Stimulated activated naive B cell treated with anti-CD40 and anti-IgM and Interleukin-4, amounts not matched to agents 10 μg/mL and 1 μg/mL and 100 μg/mL, for 72 hours (primary cell): ENCODE measurements around the gene C14orf39.
"Not testable (repeated sequence)": the region's sequence is repeated elsewhere in the genome, so short reads cannot be mapped to it uniquely, and the experiment has no call there.

Experiments used
- ATAC-seq, 2 donors: fragments of 150-1000 bp; cut with Tn5 transposase; replicated peaks; 2 replicates each; pipeline ENCODE4 v1.10.0; 2021; ENCODE audit warnings: moderate library complexity in 1 of 2
- DNase-seq: peaks from one replicate; pipeline ENCODE4 v3.0.0; 2021
- H3K27ac Mint-ChIP-seq: one replicate; pipeline ENCODE4 v1.8.0; 2022; ENCODE audit warnings: mild to moderate bottlenecking, mixed read lengths
- H3K27me3 Mint-ChIP-seq, 2 donors: one replicate each; pipeline ENCODE4 v1.8.0; 2022; ENCODE audit warnings: mixed read lengths in 2 of 2
- H3K36me3 Mint-ChIP-seq, 2 donors: one replicate each; pipeline ENCODE4 v1.8.0; 2022; ENCODE audit warnings: mixed read lengths in 2 of 2, mild to moderate bottlenecking in 1 of 2
- H3K4me1 Mint-ChIP-seq, 2 donors: one replicate each; pipeline ENCODE4 v1.8.0; 2022; ENCODE audit warnings: mixed read lengths in 2 of 2, mild to moderate bottlenecking in 1 of 2
- H3K4me3 Mint-ChIP-seq, 2 donors: one replicate each; pipeline ENCODE4 v1.8.0; 2022; ENCODE audit warnings: mild to moderate bottlenecking in 2 of 2, mixed read lengths in 2 of 2, moderate library complexity in 1 of 2
- H3K9me3 Mint-ChIP-seq, 2 donors: one replicate each; pipeline ENCODE4 v1.8.0; 2022; ENCODE audit warnings: mixed read lengths in 2 of 2, mild to moderate bottlenecking in 1 of 2

C14orf39 gene

GRCh38 chr14:60420050-60420449 is 65.8 kb downstream of the C14orf39 start:
- peaks cover 0 to 5% of the 10 kb centered on the region in 2 donors for H3K9me3 Mint-ChIP-seq
- no peaks in the 10 kb centered on the region for H3K36me3 Mint-ChIP-seq
- no peak overlapping the region for H3K4me3 Mint-ChIP-seq

GRCh38 chr14:60397550-60397949 is 88.3 kb downstream of the C14orf39 start:
- ATAC-seq: peak; percentile 63 to 68
- H3K36me3 Mint-ChIP-seq, H3K4me3 Mint-ChIP-seq, DNase-seq, H3K4me1 Mint-ChIP-seq, H3K27ac Mint-ChIP-seq: not testable (repeated sequence)
- Mint-ChIP-seq H3K27me3 (peaks cover 5 to 11% of the 10 kb centered on the region in 2 donors), H3K9me3 (peaks cover 13 to 18% of the 10 kb centered on the region in 2 donors)

More at GRCh38 chr14:60420050-60420449, 65.8 kb downstream of the C14orf39 start:
- Mint-ChIP-seq H3K27ac (no peak overlapping the region), H3K4me1 (no peaks in the 10 kb centered on the region), H3K27me3 (peaks cover 4 to 5% of the 10 kb centered on the region in 2 donors)
- DNase-seq (no peak), ATAC-seq (no peak)

GRCh38 chr14:60396718-60397343 is 89.0 kb downstream of the C14orf39 start:
- Mint-ChIP-seq H3K36me3 (peaks cover 0 to 4% of the 10 kb centered on the region in 2 donors), H3K27ac (no peak overlapping the region), H3K4me1 (no peaks in the 10 kb centered on the region), H3K4me3 (no peak overlapping the region), H3K27me3 (peaks cover 5 to 11% of the 10 kb centered on the region in 2 donors), H3K9me3 (peaks cover 13 to 18% of the 10 kb centered on the region in 2 donors)
- DNase-seq (no peak), ATAC-seq (no peak)
